CD4-positive, alpha-beta T cell treated with Interleukin-15 for 4 hours (primary cell): ENCODE measurements around the gene CDH23.

ENCODE experiments used
- DNase-seq: peaks from one replicate; pipeline ENCODE4 v3.0.0-alpha.2; 2020; ENCODE audit warnings: low spot score

The CDH23 gene

GRCh38 chr10:71423250-71423649 lies 26.5 kb downstream of the CDH23 start:
- DNase-seq, result no peak

DNA sequence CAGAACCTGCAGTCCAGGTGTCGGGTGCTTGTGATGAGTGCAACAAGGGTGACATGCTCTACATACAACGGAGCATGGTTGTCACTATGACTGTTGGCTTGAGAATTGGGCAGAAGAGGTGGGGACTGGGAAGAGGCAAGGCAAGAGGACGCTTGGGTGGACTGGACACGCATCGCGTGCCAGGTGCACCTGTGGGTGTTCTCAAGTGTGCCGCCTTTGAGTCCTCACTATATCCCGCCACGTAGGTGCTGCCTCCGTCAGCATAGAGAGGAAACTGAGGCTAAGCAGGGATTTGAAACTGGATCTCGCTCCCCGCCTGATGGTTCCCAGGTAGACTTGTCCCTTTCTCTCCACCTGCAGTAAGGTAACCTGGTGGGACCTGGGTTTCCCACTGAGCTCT lies 27.2 kb downstream of the CDH23 start:
- DNase-seq, result no peak

GRCh38 chr10:71424496-71425194 lies 27.9 kb downstream of the CDH23 start:
- no peak for DNase-seq

GRCh38 chr10:71426058-71426605 lies 29.4 kb downstream of the CDH23 start:
- DNase-seq, result no peak

- DNase-seq, result no peak
Observed at GRCh38 chr10:71427246-71427645, 30.5 kb downstream of the CDH23 start.

DNA sequence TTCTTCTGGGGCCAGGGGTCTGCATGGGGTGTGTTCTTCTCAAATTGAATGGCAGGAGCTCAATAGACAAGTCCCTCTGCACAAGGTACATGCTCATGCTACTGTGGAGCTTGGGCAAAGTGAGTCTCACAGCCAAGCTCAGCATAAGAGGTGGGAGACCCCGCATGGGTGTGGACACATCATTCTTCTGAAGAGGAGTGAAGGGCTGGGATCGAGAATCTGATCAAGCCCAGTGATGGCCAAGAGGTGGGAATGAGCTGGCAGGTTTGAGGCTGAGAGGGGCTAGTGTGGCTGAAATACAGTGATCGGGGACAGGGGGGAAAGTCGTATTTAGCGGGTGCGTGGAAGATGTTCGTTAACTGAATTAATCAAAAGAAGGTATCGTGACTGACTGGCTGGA lies 32.6 kb downstream of the CDH23 start:
- DNase-seq, result no peak

DNA sequence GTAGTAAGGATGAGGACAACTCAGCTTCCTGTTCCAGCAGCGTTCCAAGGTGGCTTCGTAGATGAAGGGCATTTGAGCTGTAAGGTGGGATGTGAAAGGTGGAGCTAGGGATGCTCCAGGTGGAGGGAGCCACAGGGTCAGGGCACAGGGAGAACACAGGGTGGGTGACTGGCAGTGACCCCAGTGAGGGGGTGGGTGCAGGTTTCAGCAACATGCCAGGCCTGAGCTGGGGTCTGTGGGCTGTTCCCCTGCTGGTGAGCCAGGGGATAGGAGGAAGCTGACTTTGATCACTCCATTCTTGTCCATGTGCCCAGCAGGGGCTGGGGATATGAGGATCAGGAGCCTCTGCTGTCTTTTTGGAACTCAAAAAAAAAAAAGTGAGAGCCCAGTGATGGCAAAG lies 33.2 kb downstream of the CDH23 start:
- no peak for DNase-seq

DNA sequence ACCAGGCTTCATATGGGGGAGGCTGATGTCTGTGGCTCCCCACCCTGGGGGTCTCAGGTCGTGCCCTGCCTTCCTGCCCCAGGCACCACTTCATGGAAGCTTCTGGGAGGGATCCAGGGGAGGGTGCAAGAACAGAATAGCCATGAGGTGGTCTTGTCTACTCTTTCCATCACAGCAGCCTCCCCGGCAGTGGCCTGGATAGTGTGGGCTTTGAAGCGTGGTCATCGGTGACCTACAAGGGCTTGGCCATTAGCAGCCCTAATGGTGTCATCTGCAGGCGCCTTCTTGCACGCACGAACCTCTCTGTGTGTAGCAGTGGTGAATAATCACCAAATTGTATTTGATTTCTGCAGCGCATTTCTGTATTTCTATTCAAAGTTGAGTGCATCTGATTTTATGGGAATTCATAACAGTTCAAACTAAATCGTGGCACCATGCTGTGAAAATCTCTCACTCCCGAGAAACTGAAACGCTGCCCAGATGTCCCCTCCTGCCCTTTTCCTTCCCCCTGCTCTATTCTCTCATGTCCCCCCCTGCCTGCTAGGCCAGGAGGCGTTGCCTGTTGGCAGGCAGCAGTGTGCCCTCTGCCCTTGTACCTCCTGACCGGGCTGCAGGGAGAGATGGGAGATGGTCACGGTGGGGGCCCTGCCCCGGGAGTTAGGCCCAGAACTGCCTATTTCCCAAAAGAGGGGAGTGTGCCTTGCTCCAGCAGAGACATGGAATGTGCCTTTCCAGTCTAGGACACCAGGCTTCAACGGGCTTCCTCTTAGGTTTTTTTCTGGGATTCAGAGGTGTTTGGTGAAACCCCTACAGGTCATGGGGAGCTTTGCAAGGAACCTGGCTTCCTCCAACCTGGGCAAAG lies 34.8 kb downstream of the CDH23 start:
- DNase-seq, result no peak

GRCh38 chr10:71432101-71432905 lies 35.6 kb downstream of the CDH23 start:
- DNase-seq, result no peak

GRCh38 chr10:71432956-71433767 lies 36.4 kb downstream of the CDH23 start:
- no peak for DNase-seq

- DNase-seq, result peak; percentile 16
Observed at GRCh38 chr10:71433768-71434744, 37.3 kb downstream of the CDH23 start.

GRCh38 chr10:71434760-71435394 lies 38.2 kb downstream of the CDH23 start:
- no peak for DNase-seq

DNA sequence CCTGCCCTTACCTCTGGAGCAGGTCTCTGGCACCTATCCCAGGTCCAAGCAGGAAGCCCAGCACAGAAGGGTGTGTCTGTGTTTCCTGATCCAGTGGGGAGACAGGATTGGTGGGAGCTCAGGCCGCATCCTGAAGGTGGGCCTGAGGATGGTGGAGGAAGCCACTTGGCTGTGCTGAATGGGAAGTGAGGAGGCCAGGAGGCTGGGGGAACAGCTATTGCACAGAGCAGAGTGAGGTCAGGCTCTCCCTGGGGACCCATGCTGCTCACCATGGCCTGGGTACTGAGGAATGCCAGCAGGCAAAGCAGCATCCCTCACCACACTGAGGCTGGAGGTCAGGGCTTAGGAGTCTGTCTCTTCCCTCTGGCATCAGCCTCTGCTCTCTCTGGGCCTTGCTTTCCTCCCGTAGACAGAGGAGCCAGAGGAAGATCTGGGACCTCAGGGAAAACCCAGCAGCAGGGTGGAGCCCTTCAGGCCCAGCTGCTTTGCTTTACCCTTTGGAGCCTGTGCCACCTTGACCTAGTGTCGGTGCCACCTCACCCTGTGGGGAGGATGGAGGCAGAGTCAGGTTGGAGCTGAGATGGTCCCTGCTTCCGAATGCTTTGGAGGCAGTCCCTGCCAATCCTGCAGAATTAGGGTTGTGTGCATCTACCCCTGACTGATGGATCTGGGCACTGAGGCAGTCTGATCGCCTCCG lies 39.0 kb downstream of the CDH23 start:
- DNase-seq, result no peak

GRCh38 chr10:71436268-71437125 lies 39.8 kb downstream of the CDH23 start:
- DNase-seq, result no peak

- no peak for DNase-seq
Observed at GRCh38 chr10:71437537-71438092, 40.9 kb downstream of the CDH23 start.

GRCh38 chr10:71438761-71439160 lies 42.0 kb downstream of the CDH23 start:
- no peak for DNase-seq

DNA sequence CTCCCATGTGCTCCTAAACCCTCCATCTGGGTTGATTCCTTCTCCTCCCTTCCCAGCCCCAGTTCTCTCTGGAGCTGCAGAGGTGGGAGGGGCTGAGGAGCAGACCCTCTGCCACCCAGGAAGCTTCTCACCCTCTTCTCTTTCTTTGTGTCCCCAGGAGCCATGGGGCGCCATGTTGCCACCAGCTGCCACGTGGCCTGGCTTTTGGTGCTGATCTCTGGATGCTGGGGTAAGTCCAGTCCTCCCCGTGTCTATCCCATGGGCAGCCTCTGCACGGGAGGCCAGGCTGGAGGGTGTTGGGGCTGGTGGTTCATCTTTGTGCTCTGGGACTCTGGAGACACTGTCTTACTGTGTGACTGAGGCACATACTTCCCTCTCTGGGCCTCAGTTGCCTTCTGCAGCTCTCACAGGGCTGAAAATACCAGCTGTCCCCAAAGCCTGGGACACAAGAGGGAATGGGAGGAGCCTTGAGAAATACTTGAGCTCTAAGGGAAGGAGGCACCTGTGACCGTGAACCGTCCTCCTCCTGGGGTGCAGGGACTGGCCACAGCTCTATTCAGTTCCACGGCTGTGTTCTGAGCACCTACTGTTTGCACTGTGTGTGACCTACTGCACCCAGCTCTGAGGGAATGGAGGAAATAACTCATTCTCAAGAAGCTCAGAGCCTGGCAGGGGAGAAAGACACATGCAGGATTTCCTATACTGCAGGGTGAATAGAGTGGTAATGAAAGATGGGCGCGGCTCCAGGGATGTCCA lies 43.1 kb downstream of the CDH23 start:
- DNase-seq, result no peak
